ENCODE data around the gene CNIH3. TPM values are rescaled to one million over a fixed set of nuclear protein-coding genes. Genes with fewer than 3 reads are reported as not detected.

Gene CNIH3
- total RNA-seq, 1 experiment from 2014 or later, result 4.2 TPM

DNA sequence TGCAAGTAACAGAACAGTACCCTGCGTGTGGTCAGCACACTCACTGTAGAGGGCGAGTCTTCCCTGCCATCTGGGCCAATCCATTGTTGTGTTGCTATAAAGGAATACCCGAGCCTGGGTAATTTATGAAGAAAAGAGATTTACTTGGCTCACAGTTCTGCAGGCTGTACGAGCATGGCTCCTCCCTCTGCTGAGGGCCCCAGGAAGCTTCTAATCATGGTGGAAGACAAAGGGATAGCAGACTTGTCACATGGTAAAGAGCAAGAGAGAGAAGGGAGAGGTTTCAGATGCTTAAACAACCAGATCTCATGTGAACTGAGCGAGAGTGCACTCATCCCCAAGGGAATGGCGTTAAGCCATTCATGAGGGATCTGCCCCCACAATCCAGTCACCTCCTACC lies 126.2 kb downstream of the CNIH3 start:
- Histone ChIP-seq H2AK5ac (ENCODE audit: insufficient read length, low read length) (no peak overlapping the region), H4K8ac (replicated peaks; ENCODE audit: insufficient read length, low read depth, low read length) (no peak overlapping the region), H3K9ac (ENCODE audit: extremely low read depth, insufficient read length, low read length) (no peak overlapping the region), H3K23ac (ENCODE audit: insufficient read length, low read depth, low read length) (no peak overlapping the region), H3K4me1 (ENCODE audit: insufficient read depth, low read length) (peaks cover 6% of the 10 kb centered on the region; the same call in 1 of the 2 replicates), H2BK5ac (ENCODE audit: insufficient read length, low read length) (no peak overlapping the region), H3K14ac (ENCODE audit: insufficient read depth, low read length) (no peak overlapping the region), H4K91ac (ENCODE audit: insufficient read length, low read depth, low read length) (no peak overlapping the region), H3K4me2 (ENCODE audit: insufficient read depth, insufficient read length, low read length) (no peak overlapping the region), H3K23me2 (ENCODE audit: insufficient read length, low read depth, low read length, poor library complexity, severe bottlenecking) (no peaks in the 10 kb centered on the region), H3K27me3 (ENCODE audit: insufficient read depth, low read length) (no peaks in the 10 kb centered on the region), H3K79me2 (ENCODE audit: insufficient read depth, low read length) (no peaks in the 10 kb centered on the region), H2AFZ (ENCODE audit: low read length) (no peak overlapping the region), H3K56ac (ENCODE audit: insufficient read length, low read depth, low read length) (no peak overlapping the region), H3K18ac (ENCODE audit: insufficient read length, low read depth, low read length) (no peak overlapping the region), H2BK120ac (ENCODE audit: low read depth, low read length, poor library complexity, severe bottlenecking) (no peak overlapping the region), H3K27ac (ENCODE audit: insufficient read length, low read depth, low read length) (no peak overlapping the region), H2BK12ac (ENCODE audit: insufficient read length, low read depth, low read length) (no peak overlapping the region), H3K9me3 (ENCODE audit: control insufficient read depth, low read depth, low read length) (no peaks in the 10 kb centered on the region), H3T11ph (ENCODE audit: low read length) (no peak overlapping the region), H3K4ac (ENCODE audit: low read depth, low read length) (no peak overlapping the region), H2BK20ac (ENCODE audit: low read depth, low read length, poor library complexity, severe bottlenecking) (no peak overlapping the region), H3K79me1 (ENCODE audit: insufficient read depth, low read depth, low read length, poor library complexity, severe bottlenecking) (no peaks in the 10 kb centered on the region), H2BK15ac (ENCODE audit: low read depth, low read length) (no peak overlapping the region), H4K5ac (ENCODE audit: insufficient read length, low read depth, low read length) (no peak overlapping the region), H4K20me1 (ENCODE audit: control insufficient read depth, insufficient read depth, insufficient read length) (no peaks in the 10 kb centered on the region)
- no CpG with 5 or more reads among the region's 6 CpGs for WGBS (ENCODE audit: extremely low coverage, insufficient read length, low lambda C conversion rate)
- no peaks in the 10 kb centered on the region for H3K36me3 Mint-ChIP-seq (ENCODE audit: insufficient read depth in 1 of 3, low read depth in 3 of 3)
- H3K27ac Mint-ChIP-seq, result no peak overlapping the region
- DNase-seq, result no peak
- no peaks in the 10 kb centered on the region for H3K9me3 Mint-ChIP-seq
- peaks cover 33 to 40% of the 10 kb centered on the region in 2 experiments for H3K4me1 Mint-ChIP-seq
- TF ChIP-seq, protein P1, sequence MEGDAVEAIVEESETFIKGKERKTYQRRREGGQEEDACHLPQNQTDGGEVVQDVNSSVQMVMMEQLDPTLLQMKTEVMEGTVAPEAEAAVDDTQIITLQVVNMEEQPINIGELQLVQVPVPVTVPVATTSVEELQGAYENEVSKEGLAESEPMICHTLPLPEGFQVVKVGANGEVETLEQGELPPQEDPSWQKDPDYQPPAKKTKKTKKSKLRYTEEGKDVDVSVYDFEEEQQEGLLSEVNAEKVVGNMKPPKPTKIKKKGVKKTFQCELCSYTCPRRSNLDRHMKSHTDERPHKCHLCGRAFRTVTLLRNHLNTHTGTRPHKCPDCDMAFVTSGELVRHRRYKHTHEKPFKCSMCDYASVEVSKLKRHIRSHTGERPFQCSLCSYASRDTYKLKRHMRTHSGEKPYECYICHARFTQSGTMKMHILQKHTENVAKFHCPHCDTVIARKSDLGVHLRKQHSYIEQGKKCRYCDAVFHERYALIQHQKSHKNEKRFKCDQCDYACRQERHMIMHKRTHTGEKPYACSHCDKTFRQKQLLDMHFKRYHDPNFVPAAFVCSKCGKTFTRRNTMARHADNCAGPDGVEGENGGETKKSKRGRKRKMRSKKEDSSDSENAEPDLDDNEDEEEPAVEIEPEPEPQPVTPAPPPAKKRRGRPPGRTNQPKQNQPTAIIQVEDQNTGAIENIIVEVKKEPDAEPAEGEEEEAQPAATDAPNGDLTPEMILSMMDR (conservative IDR thresholded peaks at IDR 0.05), result no peak
- H3K27me3 Mint-ChIP-seq (ENCODE audit: low read depth), result peaks cover 6% of the 10 kb centered on the region; the same call in 1 of the 2 replicates
- no peak overlapping the region for H3K4me3 Mint-ChIP-seq
